22Rv1 (cell line): Measurements from ENCODE around the gene KCNQ4.

Experiments
- H3K27ac ChIP-seq: fragments of 450-650 bp; 2 replicates; pipeline ENCODE4 v1.5.1; 2017
- ZFX ChIP-seq: fragments of 450-650 bp; IDR thresholded peaks from 2 replicates; pipeline ENCODE4 v1.6.1; 2017; ENCODE audit warnings: antibody characterized with exemption, borderline replicate concordance
- TF ChIP-seq, protein P1 (sequence below): fragments of 450-650 bp; IDR thresholded peaks from 2 replicates; pipeline ENCODE4 v1.5.1; 2017; ENCODE audit warnings: mild to moderate bottlenecking

The KCNQ4 gene

DNA sequence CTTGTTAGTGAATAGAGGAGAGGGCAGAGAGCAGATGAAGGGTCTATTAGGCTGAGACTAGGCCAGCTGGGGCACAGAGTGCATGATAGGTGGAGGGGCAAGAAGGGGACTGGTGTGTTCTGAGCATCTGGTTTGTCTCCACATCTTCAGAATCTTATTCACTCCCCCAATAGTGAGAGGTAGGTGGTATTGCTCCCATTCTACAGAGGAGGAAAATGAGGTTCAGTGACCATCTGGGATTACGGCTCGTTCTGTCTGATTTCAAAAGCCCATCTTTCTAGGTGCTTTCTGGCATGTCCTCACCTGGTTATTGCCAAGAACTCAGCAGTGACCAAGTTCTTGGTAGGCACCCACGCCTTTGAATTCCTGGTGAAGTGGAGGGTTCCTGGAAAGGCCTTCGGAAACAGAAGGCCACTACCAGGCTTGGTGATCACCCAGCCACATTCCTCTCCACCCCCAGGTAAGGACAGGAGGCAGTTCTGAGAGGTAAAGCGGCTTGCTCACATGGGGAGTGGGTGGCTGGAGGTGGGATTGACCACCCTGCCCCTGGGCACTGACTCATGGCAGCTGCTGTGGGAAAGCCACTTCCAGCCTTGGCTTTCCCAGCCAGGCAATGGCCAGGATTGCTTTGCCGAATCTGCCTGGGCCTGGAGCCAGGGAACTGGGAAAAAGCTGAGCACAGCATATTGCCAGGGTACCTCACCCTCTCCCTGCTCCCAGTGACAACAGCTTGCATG is 97.4 kb downstream of the KCNQ4 start:
- TF ChIP-seq, protein P1, sequence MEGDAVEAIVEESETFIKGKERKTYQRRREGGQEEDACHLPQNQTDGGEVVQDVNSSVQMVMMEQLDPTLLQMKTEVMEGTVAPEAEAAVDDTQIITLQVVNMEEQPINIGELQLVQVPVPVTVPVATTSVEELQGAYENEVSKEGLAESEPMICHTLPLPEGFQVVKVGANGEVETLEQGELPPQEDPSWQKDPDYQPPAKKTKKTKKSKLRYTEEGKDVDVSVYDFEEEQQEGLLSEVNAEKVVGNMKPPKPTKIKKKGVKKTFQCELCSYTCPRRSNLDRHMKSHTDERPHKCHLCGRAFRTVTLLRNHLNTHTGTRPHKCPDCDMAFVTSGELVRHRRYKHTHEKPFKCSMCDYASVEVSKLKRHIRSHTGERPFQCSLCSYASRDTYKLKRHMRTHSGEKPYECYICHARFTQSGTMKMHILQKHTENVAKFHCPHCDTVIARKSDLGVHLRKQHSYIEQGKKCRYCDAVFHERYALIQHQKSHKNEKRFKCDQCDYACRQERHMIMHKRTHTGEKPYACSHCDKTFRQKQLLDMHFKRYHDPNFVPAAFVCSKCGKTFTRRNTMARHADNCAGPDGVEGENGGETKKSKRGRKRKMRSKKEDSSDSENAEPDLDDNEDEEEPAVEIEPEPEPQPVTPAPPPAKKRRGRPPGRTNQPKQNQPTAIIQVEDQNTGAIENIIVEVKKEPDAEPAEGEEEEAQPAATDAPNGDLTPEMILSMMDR: no peak
- TF ChIP-seq ZFX: no peak
- H3K27ac ChIP-seq: no peak overlapping the region

DNA sequence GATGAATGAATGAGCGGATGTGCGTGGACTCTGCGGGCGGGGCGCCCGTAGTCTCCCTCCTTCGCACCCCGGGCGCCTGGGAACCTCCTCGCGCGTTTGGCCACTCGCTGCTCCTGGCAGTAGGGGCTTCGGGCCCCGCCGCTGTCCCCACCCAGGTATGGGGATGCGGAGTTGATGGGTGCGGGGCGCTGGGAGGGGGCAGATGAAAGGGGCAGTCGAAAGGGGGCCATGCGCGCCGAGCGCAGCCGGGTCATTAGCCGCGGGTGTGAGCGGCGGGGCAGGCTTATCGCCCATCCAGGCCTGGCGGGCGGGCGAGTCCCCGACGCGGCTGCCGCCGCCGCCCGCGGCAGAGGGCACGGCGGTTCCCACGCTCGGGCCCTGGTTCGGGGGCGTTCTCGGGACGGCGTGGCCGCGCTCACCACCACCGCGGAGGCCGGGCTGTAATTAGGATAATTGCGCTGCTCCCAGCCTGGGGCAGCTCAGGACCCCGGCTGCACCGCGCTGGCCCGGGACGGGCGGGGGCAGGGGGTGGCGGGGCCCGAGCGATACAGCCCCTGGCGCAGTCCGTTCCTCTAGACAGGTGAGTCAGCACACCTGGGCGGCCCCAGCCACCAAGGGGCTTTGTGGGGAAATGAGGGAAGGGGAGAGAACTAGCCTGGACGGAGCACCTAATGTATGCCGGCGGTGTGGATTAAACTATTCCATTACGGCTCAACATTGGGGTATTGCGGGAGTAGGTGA is 100.6 kb downstream of the KCNQ4 start:
- H3K27ac ChIP-seq: no peak overlapping the region
- TF ChIP-seq, protein P1: no peak
- TF ChIP-seq ZFX: no peak

DNA sequence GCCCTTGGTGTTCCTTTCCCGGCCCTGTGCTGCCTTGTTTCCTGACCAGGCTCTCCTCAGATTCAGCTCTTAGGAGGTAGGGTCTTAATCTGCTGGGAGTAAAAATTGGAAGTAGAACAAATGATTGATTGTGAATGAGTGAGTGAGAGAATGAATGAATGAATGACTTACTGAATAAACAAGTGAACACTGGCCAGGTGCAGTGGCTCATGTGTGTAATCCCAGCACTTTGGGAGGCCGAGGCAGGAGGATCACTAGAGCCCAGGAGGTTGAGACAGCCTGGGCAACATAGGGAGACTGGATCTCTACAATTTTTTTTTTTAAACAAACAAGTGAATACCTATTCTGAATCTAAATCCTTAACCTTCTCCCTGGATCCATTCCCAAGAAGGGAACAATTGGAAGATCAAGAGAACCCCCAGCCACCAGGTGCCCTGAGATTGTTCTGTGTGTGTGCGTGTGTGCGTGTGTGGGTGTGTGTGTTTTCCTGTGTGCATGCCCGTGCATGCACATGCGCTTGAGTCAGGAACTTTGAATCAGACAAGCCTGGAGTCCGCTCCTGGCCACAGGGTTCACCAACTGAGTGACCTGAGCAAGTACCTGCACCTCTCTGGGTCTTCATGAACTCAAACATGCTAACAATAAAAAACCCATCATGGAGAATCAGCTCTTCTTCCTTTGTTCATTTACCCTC is 102.9 kb downstream of the KCNQ4 start:
- TF ChIP-seq ZFX: no peak
- TF ChIP-seq, protein P1: no peak
- H3K27ac ChIP-seq: no peak overlapping the region

DNA sequence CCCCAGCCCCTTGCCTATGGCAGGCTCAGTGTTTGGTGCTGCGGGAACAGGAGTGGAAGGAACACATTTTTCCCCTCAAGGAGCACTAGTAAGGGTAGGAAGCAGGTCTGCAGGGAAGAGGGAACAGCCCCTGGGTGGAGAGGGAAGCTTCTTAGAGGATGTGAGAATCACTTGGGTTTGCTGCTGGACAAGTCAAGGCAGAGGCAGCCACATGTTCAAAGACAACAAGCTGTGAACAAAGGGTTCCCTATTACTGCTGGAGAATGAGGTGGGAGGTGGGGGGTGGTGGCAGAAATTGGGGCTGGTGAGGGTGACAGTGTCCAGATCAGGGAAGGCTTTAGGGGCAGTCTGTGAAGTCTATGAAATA is 103.4 kb downstream of the KCNQ4 start:
- TF ChIP-seq, protein P1: no peak
- TF ChIP-seq ZFX: no peak
- no peak overlapping the region for H3K27ac ChIP-seq

DNA sequence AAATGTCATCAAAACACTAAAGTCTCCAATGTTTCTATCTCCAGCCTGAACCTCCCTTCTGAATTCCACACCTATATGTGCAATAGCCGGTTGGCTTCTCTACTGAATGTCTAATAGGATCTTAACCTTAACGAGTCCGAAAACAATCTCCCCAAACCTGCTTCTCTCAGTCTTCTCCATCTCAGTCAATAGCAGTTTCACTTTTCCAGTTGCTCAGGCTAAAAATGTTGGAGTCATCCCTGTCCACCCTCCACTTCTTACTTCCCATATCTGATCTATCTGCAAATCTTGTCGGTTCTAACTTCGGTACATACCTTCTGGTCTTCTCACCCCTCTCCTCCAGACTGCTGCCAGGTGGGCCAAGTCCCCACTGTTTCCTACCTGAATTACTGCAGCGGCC is 104.1 kb downstream of the KCNQ4 start:
- no peak overlapping the region for H3K27ac ChIP-seq
- no peak for TF ChIP-seq ZFX
- TF ChIP-seq, protein P1: no peak
